HEK293 (cell line): ENCODE measurements around the gene FOXN3.

Experiments
- CTCF ChIA-PET: fragments of 350-600 bp; formaldehyde crosslinking; extraction: SDS; loops from one replicate; lab custom pipeline; 2021; ENCODE audit warnings: antibody characterized with exemption; lab: Yijun Ruan, JAX
- POLR2A ChIA-PET: fragments of 300-600 bp; formaldehyde crosslinking; extraction: SDS; loops from one replicate; lab custom pipeline; 2020; ENCODE audit warnings: antibody characterized with exemption, inconsistent platforms; lab: Yijun Ruan, JAX
- H3K27ac ChIP-seq: fragments of 200-500 bp; sonication (Bioruptor generic); 2 replicates; pipeline ENCODE4 v1.5.1; 2014; ENCODE audit warnings: low read depth, low read length, control low read depth, inconsistent platforms; ENCODE audit errors: extremely low read depth
- H3K36me3 ChIP-seq, 2 experiments: fragments of 200-500 bp in 1 of 2; sonication (Bioruptor generic) in 1 of 2; 1 replicate in 1 of 2; 2 replicates in 1 of 2; pipeline ENCODE4 v1.5.1; 2014 to 2017; ENCODE audit warnings: inconsistent platforms in 2 of 2, low read length in 2 of 2; ENCODE audit not compliant: control insufficient read depth in 2 of 2, insufficient read depth in 1 of 2
- H3K4me1 ChIP-seq: fragments of 200-500 bp; sonication (Bioruptor generic); 2 replicates; pipeline ENCODE4 v1.5.1; 2014; ENCODE audit warnings: mild to moderate bottlenecking, low read length, inconsistent platforms; ENCODE audit not compliant: control insufficient read depth, insufficient read depth
- H3K4me3 ChIP-seq: 2 replicates; pipeline ENCODE4 v1.5.1; 2011; ENCODE audit warnings: low read depth, mild to moderate bottlenecking, control low read depth, low read length, moderate library complexity
- H3K9me3 ChIP-seq: fragments of 200-500 bp; sonication (Bioruptor generic); 2 replicates; pipeline ENCODE4 v1.5.1; 2014; ENCODE audit warnings: low read depth, low read length, inconsistent platforms; ENCODE audit not compliant: control insufficient read depth, insufficient read depth
- HOXA7 ChIP-seq: sonication (generic); formaldehyde crosslinking; IDR thresholded peaks from 2 replicates; pipeline ENCODE4 v1.8.1; 2022; ENCODE audit warnings: missing genetic modification reagents, borderline replicate concordance
- HOXC10 ChIP-seq: sonication (generic); formaldehyde crosslinking; IDR thresholded peaks from 2 replicates; pipeline ENCODE4 v1.8.1; 2023; ENCODE audit warnings: mild to moderate bottlenecking, missing genetic modification reagents
- INSM2 ChIP-seq: fragments of 450-650 bp; formaldehyde crosslinking; IDR thresholded peaks from 2 replicates; pipeline ENCODE4 v1.5.1; 2016; ENCODE audit warnings: missing biosample characterization, missing genetic modification characterization
- REPIN1 ChIP-seq: fragments of 450-650 bp; formaldehyde crosslinking; IDR thresholded peaks from 2 replicates; pipeline ENCODE4 v1.5.1; 2017; ENCODE audit warnings: missing biosample characterization, missing genetic modification characterization, low read depth
- SALL2 ChIP-seq: fragments of 450-650 bp; formaldehyde crosslinking; IDR thresholded peaks from 2 replicates; pipeline ENCODE4 v1.5.0; 2017; ENCODE audit warnings: missing biosample characterization, mild to moderate bottlenecking, missing genetic modification characterization, borderline replicate concordance
- SCRT2 ChIP-seq: fragments of 450-650 bp; formaldehyde crosslinking; IDR thresholded peaks from 2 replicates; pipeline ENCODE4 v1.5.1; 2016; ENCODE audit warnings: missing biosample characterization, missing genetic modification characterization
- SP3 ChIP-seq: fragments of 450-650 bp; formaldehyde crosslinking; IDR thresholded peaks from 2 replicates; pipeline ENCODE4 v1.5.1; 2016; ENCODE audit warnings: missing biosample characterization, missing genetic modification characterization
- ZBTB10 ChIP-seq: fragments of 450-650 bp; formaldehyde crosslinking; IDR thresholded peaks from 2 replicates; pipeline ENCODE4 v1.5.1; 2016; ENCODE audit warnings: missing biosample characterization, missing genetic modification characterization
- ZIC2 ChIP-seq: fragments of 450-650 bp; formaldehyde crosslinking; IDR thresholded peaks from 2 replicates; pipeline ENCODE4 v1.5.1; 2016; ENCODE audit warnings: missing biosample characterization, missing genetic modification characterization
- ZNF121 ChIP-seq: fragments of 450-650 bp; formaldehyde crosslinking; IDR thresholded peaks from 2 replicates; pipeline ENCODE4 v1.5.1; 2016; ENCODE audit warnings: missing biosample characterization, missing genetic modification characterization
- ZNF239 ChIP-seq: fragments of 450-650 bp; formaldehyde crosslinking; IDR thresholded peaks from 2 replicates; pipeline ENCODE4 v1.5.1; 2016; ENCODE audit warnings: missing biosample characterization, missing genetic modification characterization
- ZNF341 ChIP-seq: fragments of 450-650 bp; formaldehyde crosslinking; IDR thresholded peaks from 2 replicates; pipeline ENCODE4; 2016; ENCODE audit warnings: low read depth, missing biosample characterization, missing genetic modification characterization
- ZNF558 ChIP-seq: fragments of 450-650 bp; formaldehyde crosslinking; IDR thresholded peaks from 2 replicates; pipeline ENCODE4 v1.5.1; 2016; ENCODE audit warnings: missing biosample characterization, missing genetic modification characterization
- ZNF561 ChIP-seq: fragments of 450-650 bp; IDR thresholded peaks from 2 replicates; pipeline ENCODE4 v1.5.1; 2018; ENCODE audit warnings: missing biosample characterization, missing genetic modification characterization, borderline replicate concordance
- ZNF704 ChIP-seq: fragments of 450-650 bp; formaldehyde crosslinking; IDR thresholded peaks from 2 replicates; pipeline ENCODE4 v1.5.1; 2016; ENCODE audit warnings: missing biosample characterization, missing genetic modification characterization
- ZNF747 ChIP-seq: fragments of 450-650 bp; formaldehyde crosslinking; IDR thresholded peaks from 2 replicates; pipeline ENCODE4 v1.5.1; 2016; ENCODE audit warnings: missing biosample characterization, missing genetic modification characterization
- ZNF777 ChIP-seq: fragments of 450-650 bp; formaldehyde crosslinking; IDR thresholded peaks from 2 replicates; pipeline ENCODE4 v1.5.1; 2017; ENCODE audit warnings: missing biosample characterization, missing genetic modification characterization, borderline replicate concordance
- TF ChIP-seq, protein P1 (sequence below): fragments of 450-650 bp; formaldehyde crosslinking; IDR thresholded peaks from 2 replicates; pipeline ENCODE4 v1.5.1; 2016; ENCODE audit warnings: missing biosample characterization, missing genetic modification characterization, borderline replicate concordance
- TF ChIP-seq, protein P2 (sequence below): fragments of 450-650 bp; formaldehyde crosslinking; IDR thresholded peaks from 2 replicates; pipeline ENCODE4 v1.5.1; 2016; ENCODE audit warnings: missing biosample characterization, missing genetic modification characterization, borderline replicate concordance

FOXN3 gene

GRCh38 chr14:89121968-89122620 lies 294.9 kb downstream of the FOXN3 start:
- H3K4me3 ChIP-seq, result no peak overlapping the region
- TF ChIP-seq ZNF558 (no peak), SP3 (tag by site-specific recombination) (no peak), ZNF121 (tag by site-specific recombination) (no peak), ZNF704 (tag by site-specific recombination) (no peak), ZNF747 (tag by site-specific recombination) (no peak), INSM2 (tag by site-specific recombination) (no peak), ZNF341 (tag by site-specific recombination) (no peak), HOXC10 (no peak), ZBTB10 (tag by site-specific recombination) (no peak), HOXA7 (no peak)
- TF ChIP-seq, protein P1, sequence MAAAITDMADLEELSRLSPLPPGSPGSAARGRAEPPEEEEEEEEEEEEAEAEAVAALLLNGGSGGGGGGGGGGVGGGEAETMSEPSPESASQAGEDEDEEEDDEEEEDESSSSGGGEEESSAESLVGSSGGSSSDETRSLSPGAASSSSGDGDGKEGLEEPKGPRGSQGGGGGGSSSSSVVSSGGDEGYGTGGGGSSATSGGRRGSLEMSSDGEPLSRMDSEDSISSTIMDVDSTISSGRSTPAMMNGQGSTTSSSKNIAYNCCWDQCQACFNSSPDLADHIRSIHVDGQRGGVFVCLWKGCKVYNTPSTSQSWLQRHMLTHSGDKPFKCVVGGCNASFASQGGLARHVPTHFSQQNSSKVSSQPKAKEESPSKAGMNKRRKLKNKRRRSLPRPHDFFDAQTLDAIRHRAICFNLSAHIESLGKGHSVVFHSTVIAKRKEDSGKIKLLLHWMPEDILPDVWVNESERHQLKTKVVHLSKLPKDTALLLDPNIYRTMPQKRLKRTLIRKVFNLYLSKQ (tag by site-specific recombination), result no peak
- ChIA-PET POLR2A (no interaction called here), CTCF (interaction anchor here (0.6 kb wide), 1 partner anchor 108 kb away, joined by 3 read pairs; no protein-coding TSS in a partner anchor)
- no peak overlapping the region for H3K27ac ChIP-seq
- H3K4me1 ChIP-seq, result no peaks in the 10 kb centered on the region
- H3K9me3 ChIP-seq, result no peaks in the 10 kb centered on the region
- H3K36me3 ChIP-seq, result no peaks in the 10 kb centered on the region

- no peaks in the 10 kb centered on the region for H3K4me1 ChIP-seq
- H3K27ac ChIP-seq, result no peak overlapping the region
- no peaks in the 10 kb centered on the region for H3K36me3 ChIP-seq
- TF ChIP-seq ZNF561 (tag by site-specific recombination) (no peak), SCRT2 (tag by site-specific recombination) (no peak), REPIN1 (no peak), ZNF777 (tag by site-specific recombination) (no peak), ZIC2 (no peak), ZNF239 (no peak), SALL2 (tag by site-specific recombination) (no peak)
- TF ChIP-seq, protein P2, sequence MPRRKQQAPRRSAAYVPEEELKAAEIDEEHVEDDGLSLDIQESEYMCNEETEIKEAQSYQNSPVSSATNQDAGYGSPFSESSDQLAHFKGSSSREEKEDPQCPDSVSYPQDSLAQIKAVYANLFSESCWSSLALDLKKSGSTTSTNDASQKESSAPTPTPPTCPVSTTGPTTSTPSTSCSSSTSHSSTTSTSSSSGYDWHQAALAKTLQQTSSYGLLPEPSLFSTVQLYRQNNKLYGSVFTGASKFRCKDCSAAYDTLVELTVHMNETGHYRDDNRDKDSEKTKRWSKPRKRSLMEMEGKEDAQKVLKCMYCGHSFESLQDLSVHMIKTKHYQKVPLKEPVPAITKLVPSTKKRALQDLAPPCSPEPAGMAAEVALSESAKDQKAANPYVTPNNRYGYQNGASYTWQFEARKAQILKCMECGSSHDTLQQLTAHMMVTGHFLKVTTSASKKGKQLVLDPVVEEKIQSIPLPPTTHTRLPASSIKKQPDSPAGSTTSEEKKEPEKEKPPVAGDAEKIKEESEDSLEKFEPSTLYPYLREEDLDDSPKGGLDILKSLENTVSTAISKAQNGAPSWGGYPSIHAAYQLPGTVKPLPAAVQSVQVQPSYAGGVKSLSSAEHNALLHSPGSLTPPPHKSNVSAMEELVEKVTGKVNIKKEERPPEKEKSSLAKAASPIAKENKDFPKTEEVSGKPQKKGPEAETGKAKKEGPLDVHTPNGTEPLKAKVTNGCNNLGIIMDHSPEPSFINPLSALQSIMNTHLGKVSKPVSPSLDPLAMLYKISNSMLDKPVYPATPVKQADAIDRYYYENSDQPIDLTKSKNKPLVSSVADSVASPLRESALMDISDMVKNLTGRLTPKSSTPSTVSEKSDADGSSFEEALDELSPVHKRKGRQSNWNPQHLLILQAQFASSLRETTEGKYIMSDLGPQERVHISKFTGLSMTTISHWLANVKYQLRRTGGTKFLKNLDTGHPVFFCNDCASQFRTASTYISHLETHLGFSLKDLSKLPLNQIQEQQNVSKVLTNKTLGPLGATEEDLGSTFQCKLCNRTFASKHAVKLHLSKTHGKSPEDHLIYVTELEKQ (tag by site-specific recombination), result no peak
- TF ChIP-seq, all 188 proteins: peak for 0
- Histone ChIP-seq H3K4me3 (no peak overlapping the region), H3K9me3 (no peaks in the 10 kb centered on the region)
- ChIA-PET CTCF (no interaction called here), POLR2A (no interaction called here)
Observed at GRCh38 chr14:89117012-89117411, 300.0 kb downstream of the FOXN3 start.
